Hepatic stellate cell (primary cell): ENCODE results near the gene PARP12.

Experiments used
- DNase-seq: peaks from one replicate; pipeline ENCODE4 v3.0.0; 2011; ENCODE audit warnings: low spot score

PARP12 gene

GRCh38 chr7:139991269-139991666 lies 71.5 kb downstream of the PARP12 start:
- DNase-seq, result no peak

GRCh38 chr7:139990571-139991268 lies 72.0 kb downstream of the PARP12 start:
- no peak for DNase-seq

GRCh38 chr7:139990142-139990535 lies 72.6 kb downstream of the PARP12 start:
- DNase-seq, result no peak

- no peak for DNase-seq
Measured at GRCh38 chr7:139989366-139990141, 73.2 kb downstream of the PARP12 start.

GRCh38 chr7:139987691-139988516 lies 74.8 kb downstream of the PARP12 start:
- no peak for DNase-seq

- DNase-seq, result no peak
Measured at GRCh38 chr7:139985811-139986210, 76.9 kb downstream of the PARP12 start.

- DNase-seq, result no peak
Measured at GRCh38 chr7:139984642-139985539, 77.9 kb downstream of the PARP12 start.

GRCh38 chr7:139982927-139983920 lies 79.5 kb downstream of the PARP12 start:
- no peak for DNase-seq

- no peak for DNase-seq
Measured at GRCh38 chr7:139981511-139981895, 81.2 kb downstream of the PARP12 start.

- no peak for DNase-seq
Measured at GRCh38 chr7:139976838-139977656, 85.7 kb downstream of the PARP12 start.

- DNase-seq, result no peak
Measured at GRCh38 chr7:139976055-139976837, 86.5 kb downstream of the PARP12 start.

- no peak for DNase-seq
Measured at GRCh38 chr7:139974179-139974811, 88.5 kb downstream of the PARP12 start.
